OCI-LY3 (cell line): ENCODE measurements around the gene RPLP2.

ENCODE experiments used
- H2AFZ ChIP-seq: fragments of 200-600, 300-600 bp; shearing (Covaris generic); 2 replicates; pipeline ENCODE4 v1.6.0; 2014; ENCODE audit warnings: antibody characterized with exemption, low read depth, low read length
- H3K27ac ChIP-seq: fragments of 200-600, 300-600 bp; sonication (generic); 2 replicates; pipeline ENCODE4 v1.5.1; 2014; ENCODE audit warnings: mild to moderate bottlenecking, low read length, moderate library complexity, mixed read lengths
- H3K27me3 ChIP-seq: fragments of 200-600, 300-600 bp; sonication (generic); 2 replicates; pipeline ENCODE4 v1.6.1; 2014; ENCODE audit warnings: low read depth, low read length, mixed read lengths
- H3K36me3 ChIP-seq: fragments of 200-600, 300-600 bp; sonication (generic); replicated peaks from 2 replicates; pipeline ENCODE3; 2014; ENCODE audit warnings: low read depth, low read length, mixed read lengths
- H3K4me1 ChIP-seq: fragments of 300-600, 200-600 bp; sonication (generic); 2 replicates; pipeline ENCODE4 v1.6.1; 2014; ENCODE audit warnings: low read length, mixed read lengths
- H3K4me2 ChIP-seq: fragments of 200-600, 300-600 bp; sonication (generic); 2 replicates; pipeline ENCODE4 v1.6.1; 2014; ENCODE audit warnings: low read length, mixed read lengths
- H3K4me3 ChIP-seq: fragments of 300-600, 200-600 bp; sonication (generic); 2 replicates; pipeline ENCODE4 v1.5.1; 2014; ENCODE audit warnings: antibody characterized with exemption, mild to moderate bottlenecking, low read length, moderate library complexity
- H3K79me2 ChIP-seq: fragments of 300-600, 200-600 bp; shearing (Covaris generic); 2 replicates; pipeline ENCODE4 v1.6.1; 2014; ENCODE audit warnings: mild to moderate bottlenecking, low read length, mixed read lengths
- H3K9ac ChIP-seq: fragments of 300-600, 200-600 bp; shearing (Covaris generic); 2 replicates; pipeline ENCODE4 v1.6.0; 2014; ENCODE audit warnings: mild to moderate bottlenecking, low read length, moderate library complexity
- H3K9me3 ChIP-seq: fragments of 200-600, 300-600 bp; shearing (Covaris generic); 2 replicates; pipeline ENCODE4 v1.6.1; 2014; ENCODE audit warnings: low read length, mixed read lengths; ENCODE audit not compliant: insufficient read depth
- H4K20me1 ChIP-seq: fragments of 200-600, 300-600 bp; sonication (generic); 2 replicates; pipeline ENCODE4 v1.6.1; 2016; ENCODE audit warnings: low read length, mixed read lengths; ENCODE audit not compliant: insufficient read depth
- CTCF ChIP-seq: fragments of 200-600, 300-600 bp; sonication (generic); IDR thresholded peaks from 2 replicates; pipeline ENCODE4 v1.5.1; 2014; ENCODE audit warnings: antibody characterized with exemption, low read length, low read depth
- EZH2phosphoT487 ChIP-seq: fragments of 200-600 bp; shearing (Covaris generic); IDR thresholded peaks from 2 replicates; pipeline ENCODE4 v1.6.1; 2018; ENCODE audit warnings: antibody characterized with exemption, mixed run types, low read depth

RPLP2 gene

GRCh38 chr11:767238-767637 lies 42.5 kb upstream of the RPLP2 start:
- Histone ChIP-seq H2AFZ (no peak overlapping the region), H4K20me1 (peaks cover 22% of the 10 kb centered on the region), H3K9ac (no peak overlapping the region), H3K36me3 (peaks cover 51% of the 10 kb centered on the region), H3K27me3 (no peaks in the 10 kb centered on the region), H3K79me2 (peaks cover 16% of the 10 kb centered on the region; the same call in 1 of the 2 replicates), H3K9me3 (no peaks in the 10 kb centered on the region), H3K27ac (no peak overlapping the region), H3K4me1 (no peaks in the 10 kb centered on the region), H3K4me3 (no peak overlapping the region), H3K4me2 (no peak overlapping the region)
- TF ChIP-seq EZH2phosphoT487 (no peak), CTCF (no peak)

GRCh38 chr11:769887-770641 lies 39.7 kb upstream of the RPLP2 start:
- H3K27me3 ChIP-seq: no peaks in the 10 kb centered on the region
- no peak overlapping the region for H3K4me2 ChIP-seq
- H3K4me3 ChIP-seq: no peak overlapping the region
- H3K79me2 ChIP-seq: peaks cover 45% of the 10 kb centered on the region
- peaks cover 3% of the 10 kb centered on the region; the same call in 1 of the 2 replicates for H3K4me1 ChIP-seq
- no peak overlapping the region for H3K27ac ChIP-seq
- peaks cover 24% of the 10 kb centered on the region for H4K20me1 ChIP-seq
- H3K36me3 ChIP-seq: peaks cover 41% of the 10 kb centered on the region
- H2AFZ ChIP-seq: no peak overlapping the region
- TF ChIP-seq EZH2phosphoT487 (no peak), CTCF (no peak)
- H3K9ac ChIP-seq: no peak overlapping the region
- no peaks in the 10 kb centered on the region for H3K9me3 ChIP-seq

- peaks cover 8% of the 10 kb centered on the region; the same call in 1 of the 2 replicates for H3K4me1 ChIP-seq
- H3K4me2 ChIP-seq: no peak overlapping the region
- H3K36me3 ChIP-seq: peaks cover 40% of the 10 kb centered on the region
- TF ChIP-seq EZH2phosphoT487 (no peak), CTCF (no peak)
- H3K27ac ChIP-seq: no peak overlapping the region
- no peak overlapping the region for H3K9ac ChIP-seq
- H3K27me3 ChIP-seq: no peaks in the 10 kb centered on the region
- no peak overlapping the region for H3K4me3 ChIP-seq
- H3K79me2 ChIP-seq: peaks cover 53% of the 10 kb centered on the region
- no peak overlapping the region for H2AFZ ChIP-seq
- H3K9me3 ChIP-seq: no peaks in the 10 kb centered on the region
- H4K20me1 ChIP-seq: peaks cover 31% of the 10 kb centered on the region
Observed at GRCh38 chr11:770642-771616, 38.8 kb upstream of the RPLP2 start.
